SK-N-SH (cell line): ENCODE results near the gene C11orf98. TPM values are rescaled to one million over a fixed set of nuclear protein-coding genes. Genes with fewer than 3 reads are reported as not detected.

Experiments
- CTCF ChIA-PET: fragments of 300-600, 350-600 bp; formaldehyde crosslinking; extraction: SDS; loops from one replicate; lab custom pipeline; 2021; lab: Yijun Ruan, JAX
- POLR2A ChIA-PET: fragments of 350-600 bp; sonication (Branson Sonifier 250); formaldehyde crosslinking; extraction: SDS; loops from one replicate; lab custom pipeline; 2020; ENCODE audit warnings: antibody characterized with exemption, inconsistent platforms; lab: Yijun Ruan, JAX
- DNase-seq: peaks from one replicate; pipeline ENCODE4 v3.0.0; 2012
- H2AFZ ChIP-seq: fragments of 200-600 bp; sonication (generic); 2 replicates; pipeline ENCODE4 v1.8.1; 2016; ENCODE audit warnings: antibody characterized with exemption, mild to moderate bottlenecking, low read depth
- H3F3A ChIP-seq: fragments of 200-600 bp; sonication (generic); replicated peaks from 2 replicates; pipeline ENCODE3; 2016; ENCODE audit warnings: antibody characterized with exemption, mild to moderate bottlenecking; ENCODE audit not compliant: insufficient read depth
- H3K27ac ChIP-seq, 2 experiments: fragments of 200-500 bp in 1 of 2; fragments of 200-600 bp in 1 of 2; sonication (Bioruptor generic) in 1 of 2; sonication (generic), shearing (Covaris generic) in 1 of 2; 2 replicates each; pipeline versions ENCODE4 v1.5.1 to v1.6.1; 2014 to 2016; ENCODE audit warnings: low read depth in 2 of 2, inconsistent platforms in 1 of 2, low read length in 1 of 2, mild to moderate bottlenecking in 1 of 2, mixed read lengths in 1 of 2
- H3K27me3 ChIP-seq: fragments of 200-600 bp; sonication (generic), shearing (Covaris generic); 2 replicates; pipeline ENCODE4 v1.6.1; 2016; ENCODE audit warnings: mixed run types; ENCODE audit not compliant: insufficient read depth
- H3K36me3 ChIP-seq, 2 experiments: fragments of 200-500 bp in 1 of 2; fragments of 200-600 bp in 1 of 2; sonication (Bioruptor generic) in 1 of 2; sonication (generic) in 1 of 2; replicated peaks in 1 of 2; 2 replicates each; pipeline versions ENCODE3 to v1.5.1; 2014 to 2016; ENCODE audit warnings: low read length in 1 of 2, mild to moderate bottlenecking in 1 of 2; ENCODE audit not compliant: insufficient read depth in 2 of 2, control insufficient read depth in 1 of 2
- H3K4me1 ChIP-seq, 2 experiments: fragments of 200-500 bp in 1 of 2; fragments of 200-600 bp in 1 of 2; sonication (Bioruptor generic) in 1 of 2; sonication (generic), shearing (Covaris generic) in 1 of 2; 2 replicates each; pipeline versions ENCODE4 v1.5.1 to v1.6.1; 2014 to 2016; ENCODE audit warnings: low read depth in 1 of 2, low read length in 1 of 2, mixed run types in 1 of 2; ENCODE audit not compliant: insufficient read depth in 2 of 2, control insufficient read depth in 1 of 2
- H3K4me2 ChIP-seq: fragments of 200-600 bp; sonication (generic), shearing (Covaris generic); 2 replicates; pipeline ENCODE4 v1.6.1; 2017; ENCODE audit warnings: mixed run types
- H3K4me3 ChIP-seq, 2 experiments: fragments of 200-500 bp in 1 of 2; fragments of 200-600 bp in 1 of 2; sonication (Bioruptor generic) in 1 of 2; sonication (generic), shearing (Covaris generic) in 1 of 2; 2 replicates each; pipeline versions ENCODE4 v1.5.1 to v1.8.1; 2014 to 2016; ENCODE audit warnings: low read depth in 2 of 2, inconsistent platforms in 1 of 2, low read length in 1 of 2, mild to moderate bottlenecking in 1 of 2, mixed read lengths in 1 of 2, moderate library complexity in 1 of 2
- H3K79me2 ChIP-seq: fragments of 200-600 bp; sonication (generic); 2 replicates; pipeline ENCODE4 v1.8.1; 2017; ENCODE audit warnings: mild to moderate bottlenecking; ENCODE audit not compliant: insufficient read depth
- H3K9ac ChIP-seq: fragments of 200-600 bp; sonication (generic); 2 replicates; pipeline ENCODE4 v1.6.1; 2017; ENCODE audit warnings: mixed run types
- H3K9me2 ChIP-seq: fragments of 200-600 bp; sonication (generic); 2 replicates; pipeline ENCODE4 v1.6.1; 2017; ENCODE audit warnings: mixed run types
- H3K9me3 ChIP-seq: fragments of 200-600 bp; sonication (generic); 2 replicates; pipeline ENCODE4 v1.6.1; 2017; ENCODE audit warnings: mixed run types, mild to moderate bottlenecking, moderate library complexity
- H4K20me1 ChIP-seq: fragments of 200-600 bp; sonication (generic); 2 replicates; pipeline ENCODE4 v1.6.1; 2017; ENCODE audit warnings: mild to moderate bottlenecking, mixed run types; ENCODE audit not compliant: insufficient read depth
- ELF1 ChIP-seq: IDR thresholded peaks from 2 replicates; pipeline ENCODE4 v1.4.0; 2012
- EP300 ChIP-seq, 2 experiments: IDR thresholded peaks; 2 replicates each; pipeline versions ENCODE4 v1.4.0 to v1.6.1; 2012; ENCODE audit warnings: borderline replicate concordance in 1 of 2, low read depth in 1 of 2, low read length in 1 of 2
- EZH2phosphoT487 ChIP-seq: fragments of 200-600 bp; sonication (generic); IDR thresholded peaks from 2 replicates; pipeline ENCODE4 v1.6.1; 2017; ENCODE audit warnings: low read depth, mixed run types, mild to moderate bottlenecking, antibody characterized with exemption, moderate library complexity, borderline replicate concordance
- FOSL2 ChIP-seq: IDR thresholded peaks from 2 replicates; pipeline ENCODE4 v1.4.0; 2012; ENCODE audit warnings: low read depth, mild to moderate bottlenecking, moderate library complexity, borderline replicate concordance
- GABPA ChIP-seq: IDR thresholded peaks from 2 replicates; pipeline ENCODE4 v1.4.0; 2012; ENCODE audit warnings: low read depth, mild to moderate bottlenecking
- MXI1 ChIP-seq: IDR thresholded peaks from 2 replicates; pipeline ENCODE4 v1.6.1; 2012; ENCODE audit warnings: mild to moderate bottlenecking, low read depth, low read length, improper control_type of control experiment
- POLR2AphosphoS5 ChIP-seq: IDR thresholded peaks from 2 replicates; pipeline ENCODE4 v1.6.1; 2012; ENCODE audit warnings: low read depth, low read length
- RAD21 ChIP-seq: IDR thresholded peaks from 2 replicates; pipeline ENCODE4 v1.6.1; 2012; ENCODE audit warnings: mild to moderate bottlenecking, low read length
- RCOR1 ChIP-seq: fragments of 150-350 bp; IDR thresholded peaks from 2 replicates; pipeline ENCODE4 v1.6.1; 2017; ENCODE audit warnings: antibody characterized with exemption, low read length
- RXRA ChIP-seq: IDR thresholded peaks from 2 replicates; pipeline ENCODE4 v1.4.0; 2012; ENCODE audit warnings: low read depth, mild to moderate bottlenecking, borderline replicate concordance
- SIN3A ChIP-seq: IDR thresholded peaks from 2 replicates; pipeline ENCODE4 v1.6.1; 2012; ENCODE audit warnings: low read depth, mild to moderate bottlenecking, low read length, moderate library complexity, borderline replicate concordance
- SMC3 ChIP-seq: IDR thresholded peaks from 2 replicates; pipeline ENCODE4 v1.6.1; 2012; ENCODE audit warnings: low read depth, low read length, improper control_type of control experiment
- TAF1 ChIP-seq: IDR thresholded peaks from 2 replicates; pipeline ENCODE4 v1.6.1; 2012; ENCODE audit warnings: low read depth, mild to moderate bottlenecking, low read length, moderate library complexity, borderline replicate concordance
- TCF12 ChIP-seq: IDR thresholded peaks from 2 replicates; pipeline ENCODE4 v1.4.0; 2012
- TEAD4 ChIP-seq: IDR thresholded peaks from 2 replicates; pipeline ENCODE4 v1.4.0; 2012; ENCODE audit warnings: mild to moderate bottlenecking, borderline replicate concordance; ENCODE audit not compliant: insufficient read depth
- WGBS: methylation state at CpG from one replicate; pipeline ENCODE4 v1.1.6; 2017; ENCODE audit warnings: low lambda C conversion rate; 5-methylcytosine and 5-hydroxymethylcytosine counted together
- polyA plus RNA-seq, 3 experiments: library from polyadenylated mRNA; depleted of rRNA; stranded (reverse); fragments of >200 nt; gene quantifications; 2 replicates each; pipeline ENCODE4 v1.2.3, GENCODE V29; 2012
- TF ChIP-seq, protein P1 (sequence below): fragments of 200-600 bp; sonication (generic); IDR thresholded peaks from 2 replicates; pipeline ENCODE4 v1.6.1; 2017; ENCODE audit warnings: antibody characterized with exemption, mild to moderate bottlenecking, moderate library complexity
- TF ChIP-seq, protein P2 (sequence below): IDR thresholded peaks from 2 replicates; pipeline ENCODE4; 2012
- TF ChIP-seq, protein P3 (sequence below): IDR thresholded peaks from 2 replicates; pipeline ENCODE4 v1.4.0; 2012; ENCODE audit warnings: low read depth

The C11orf98 gene
- polyA plus RNA-seq, 1 of the 3 experiments (the other 2 are of a cell fraction) = 126 TPM

DNA sequence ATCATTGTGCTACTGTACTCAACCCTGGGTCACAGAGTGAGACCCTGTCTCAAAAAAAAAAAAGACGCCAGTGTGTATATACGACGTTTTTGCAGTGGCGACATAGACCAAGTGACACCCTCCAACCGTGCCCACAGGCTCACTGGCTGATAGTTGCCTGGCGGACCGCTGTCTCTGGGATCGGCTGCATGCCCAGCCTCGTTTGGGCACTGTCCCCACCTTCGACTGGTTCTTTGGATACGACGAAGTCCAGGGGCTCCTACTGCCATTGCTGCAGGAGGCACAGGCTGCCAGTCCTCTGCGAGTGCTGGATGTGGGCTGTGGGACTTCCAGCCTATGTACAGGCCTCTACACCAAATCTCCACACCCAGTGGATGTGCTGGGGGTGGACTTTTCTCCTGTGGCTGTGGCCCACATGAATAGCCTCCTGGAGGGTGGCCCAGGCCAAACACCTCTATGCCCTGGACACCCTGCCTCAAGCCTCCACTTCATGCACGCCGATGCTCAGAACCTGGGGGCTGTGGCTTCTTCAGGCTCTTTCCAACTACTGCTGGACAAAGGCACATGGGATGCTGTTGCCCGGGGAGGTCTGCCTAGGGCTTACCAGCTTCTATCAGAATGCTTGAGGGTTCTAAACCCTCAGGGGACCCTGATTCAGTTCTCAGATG, 1.4 kb upstream of the C11orf98 start:
- Histone ChIP-seq H3K4me1 (peaks cover 16 to 21% of the 10 kb centered on the region in 2 experiments; a peak in 3 of 4 replicates), H3K79me2 (peaks cover 71% of the 10 kb centered on the region), H3K27me3 (no peaks in the 10 kb centered on the region), H3K4me2 (peak overlapping the region; percentile 96), H3K9me3 (no peaks in the 10 kb centered on the region), H2AFZ (no peak overlapping the region), H3K36me3 (peaks cover 20 to 32% of the 10 kb centered on the region in 2 experiments), H3K27ac (peak overlapping the region; percentile 91 to 92), H4K20me1 (no peaks in the 10 kb centered on the region), H3F3A (peaks cover 38% of the 10 kb centered on the region), H3K9me2 (no peaks in the 10 kb centered on the region), H3K9ac (peak overlapping the region; percentile 92), H3K4me3 (peak overlapping the region; percentile 78 to 95)
- CTCF ChIA-PET = interaction anchor here (1.0 to 1.8 kb wide), 5 partner anchors 13 to 41 kb away, joined by 3 to 6 read pairs (median 4); partner anchors contain the start of genes BSCL2, GANAB, GNG3 and INTS5
- no peak for TF ChIP-seq TEAD4
- no peak for TF ChIP-seq EZH2phosphoT487
- TF ChIP-seq, protein P1, sequence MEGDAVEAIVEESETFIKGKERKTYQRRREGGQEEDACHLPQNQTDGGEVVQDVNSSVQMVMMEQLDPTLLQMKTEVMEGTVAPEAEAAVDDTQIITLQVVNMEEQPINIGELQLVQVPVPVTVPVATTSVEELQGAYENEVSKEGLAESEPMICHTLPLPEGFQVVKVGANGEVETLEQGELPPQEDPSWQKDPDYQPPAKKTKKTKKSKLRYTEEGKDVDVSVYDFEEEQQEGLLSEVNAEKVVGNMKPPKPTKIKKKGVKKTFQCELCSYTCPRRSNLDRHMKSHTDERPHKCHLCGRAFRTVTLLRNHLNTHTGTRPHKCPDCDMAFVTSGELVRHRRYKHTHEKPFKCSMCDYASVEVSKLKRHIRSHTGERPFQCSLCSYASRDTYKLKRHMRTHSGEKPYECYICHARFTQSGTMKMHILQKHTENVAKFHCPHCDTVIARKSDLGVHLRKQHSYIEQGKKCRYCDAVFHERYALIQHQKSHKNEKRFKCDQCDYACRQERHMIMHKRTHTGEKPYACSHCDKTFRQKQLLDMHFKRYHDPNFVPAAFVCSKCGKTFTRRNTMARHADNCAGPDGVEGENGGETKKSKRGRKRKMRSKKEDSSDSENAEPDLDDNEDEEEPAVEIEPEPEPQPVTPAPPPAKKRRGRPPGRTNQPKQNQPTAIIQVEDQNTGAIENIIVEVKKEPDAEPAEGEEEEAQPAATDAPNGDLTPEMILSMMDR = no peak
- TF ChIP-seq TAF1 = no peak; the same call in 1 of the 2 replicates
- no peak for TF ChIP-seq GABPA
- TF ChIP-seq SMC3 = no peak
- peak; percentile 28; the same call in 1 of the 2 replicates for TF ChIP-seq SIN3A
- no peak for TF ChIP-seq ELF1
- TF ChIP-seq MXI1 = 0 out of 2 replicates have a peak, but pooled peaks have one; percentile 34
- no peak for TF ChIP-seq RAD21
- TF ChIP-seq TCF12 = no peak
- no peak for TF ChIP-seq FOSL2
- WGBS = 29% methylated on average over 13 of the region's 16 CpGs
- DNase-seq = no peak
- POLR2A ChIA-PET = interaction anchor here (0.7 to 3.7 kb wide), 18 partner anchors 10 to 271 kb away, joined by 3 to 52 read pairs (median 14); partner anchors contain the start of genes B3GAT3, BSCL2, EEF1G and GANAB

DNA sequence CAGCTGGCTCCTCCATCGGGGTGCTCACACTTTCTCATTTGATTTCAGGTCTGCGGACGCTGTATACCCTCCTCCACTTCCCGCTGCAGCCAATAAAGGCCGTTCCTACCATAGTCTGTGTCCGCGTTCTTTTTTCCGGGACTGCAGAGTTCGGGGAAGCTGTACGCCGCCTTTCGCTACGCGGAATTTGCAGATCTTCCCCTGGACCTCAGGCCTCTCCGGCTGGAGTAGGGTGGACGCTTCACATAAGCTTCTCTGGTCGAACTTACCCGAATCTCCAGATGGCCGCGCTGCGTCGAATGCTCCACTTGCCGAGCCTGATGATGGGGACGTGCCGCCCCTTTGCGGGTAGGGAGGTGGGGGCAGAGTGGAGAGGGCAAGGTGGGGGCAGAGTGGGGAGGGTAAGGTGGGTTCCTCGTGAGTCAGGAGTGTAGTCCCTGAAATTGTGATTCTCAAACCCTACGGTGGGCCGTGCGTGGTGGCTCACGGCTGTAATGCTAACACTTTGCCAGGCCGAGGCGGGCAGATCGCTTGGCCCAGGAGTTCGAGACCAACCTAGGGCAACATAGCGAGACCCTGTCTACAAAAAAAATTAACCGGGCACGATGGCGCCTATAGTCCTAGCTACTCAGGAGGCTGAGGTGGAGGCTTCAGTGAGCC, 719 bp upstream of the C11orf98 start:
- ChIA-PET POLR2A (interaction anchor here (0.7 to 3.7 kb wide), 32 partner anchors 8 to 270 kb away, joined by 3 to 52 read pairs (median 11); partner anchors contain the start of genes B3GAT3, BSCL2, EEF1G and EML3), CTCF (interaction anchor here (0.8 to 1.7 kb wide), 11 partner anchors 13 to 215 kb away, joined by 3 to 7 read pairs (median 4); partner anchors contain the start of genes EML3, GANAB, INTS5 and SLC3A2)
- peaks cover 20 to 36% of the 10 kb centered on the region in 2 experiments for H3K36me3 ChIP-seq
- H2AFZ ChIP-seq = no peak overlapping the region
- DNase-seq = peak; percentile 62
- no peaks in the 10 kb centered on the region for H3K9me3 ChIP-seq
- peak overlapping the region; percentile 91 to 92 for H3K27ac ChIP-seq
- TF ChIP-seq, protein P2, sequence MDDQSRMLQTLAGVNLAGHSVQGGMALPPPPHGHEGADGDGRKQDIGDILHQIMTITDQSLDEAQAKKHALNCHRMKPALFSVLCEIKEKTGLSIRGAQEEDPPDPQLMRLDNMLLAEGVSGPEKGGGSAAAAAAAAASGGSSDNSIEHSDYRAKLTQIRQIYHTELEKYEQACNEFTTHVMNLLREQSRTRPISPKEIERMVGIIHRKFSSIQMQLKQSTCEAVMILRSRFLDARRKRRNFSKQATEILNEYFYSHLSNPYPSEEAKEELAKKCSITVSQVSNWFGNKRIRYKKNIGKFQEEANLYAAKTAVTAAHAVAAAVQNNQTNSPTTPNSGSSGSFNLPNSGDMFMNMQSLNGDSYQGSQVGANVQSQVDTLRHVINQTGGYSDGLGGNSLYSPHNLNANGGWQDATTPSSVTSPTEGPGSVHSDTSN = no peak; the same call in 1 of the 2 replicates
- TF ChIP-seq ELF1 (no peak), RCOR1 (no peak), POLR2AphosphoS5 (peak; percentile 34; the same call in 1 of the 2 replicates), SIN3A (no peak), EP300 (IDR thresholded peaks at IDR 0.05; ENCODE audit: borderline replicate concordance in 1 of 2, low read depth in 1 of 2, low read length in 1 of 2) (no peak), RXRA (no peak)
- TF ChIP-seq, protein P3, sequence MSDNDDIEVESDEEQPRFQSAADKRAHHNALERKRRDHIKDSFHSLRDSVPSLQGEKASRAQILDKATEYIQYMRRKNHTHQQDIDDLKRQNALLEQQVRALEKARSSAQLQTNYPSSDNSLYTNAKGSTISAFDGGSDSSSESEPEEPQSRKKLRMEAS = no peak
- H3K4me1 ChIP-seq = peaks cover 16 to 21% of the 10 kb centered on the region in 2 experiments; a peak in 3 of 4 replicates
- peaks cover 65% of the 10 kb centered on the region for H3K79me2 ChIP-seq
- no peaks in the 10 kb centered on the region for H4K20me1 ChIP-seq
- WGBS = 1% methylated on average over 38 of the region's 39 CpGs
- H3K9me2 ChIP-seq = no peaks in the 10 kb centered on the region
- peak overlapping the region; percentile 96 for H3K4me2 ChIP-seq
- H3K9ac ChIP-seq = peak overlapping the region; percentile 92
- peak overlapping the region; percentile 78 to 95 for H3K4me3 ChIP-seq
- H3F3A ChIP-seq = peaks cover 34% of the 10 kb centered on the region
- no peaks in the 10 kb centered on the region for H3K27me3 ChIP-seq
